Activated T-helper 1 cell treated with anti-CD3 and anti-CD28 coated beads, Interleukin-12 subunit alpha, Interleukin-12 subunit beta, Interleukin-2, Interleukin-4 antibody, amounts not matched to agents 30 ng/mL and 10 ng/mL and 1 ng/mL, durations not matched to agents 14 hours and 24 hours and 36 hours (primary cell): ENCODE results near the gene FXYD6. TPM values are rescaled to one million over a fixed set of nuclear protein-coding genes. Genes with fewer than 3 reads are reported as not detected.

Experiments
- DNase-seq: peaks from one replicate; pipeline ENCODE4 v3.0.0; 2021; ENCODE audit warnings: low spot score
- H3K27ac Mint-ChIP-seq: one replicate; pipeline ENCODE4 v1.8.0; 2021; ENCODE audit warnings: mild to moderate bottlenecking, mixed read lengths
- H3K27me3 Mint-ChIP-seq: one replicate; pipeline ENCODE4 v1.8.0; 2022; ENCODE audit warnings: mild to moderate bottlenecking, moderate library complexity, mixed read lengths; ENCODE audit not compliant: insufficient read depth
- H3K36me3 Mint-ChIP-seq: one replicate; pipeline ENCODE4 v1.8.0; 2021; ENCODE audit warnings: low read depth, mixed read lengths
- H3K4me1 Mint-ChIP-seq: one replicate; pipeline ENCODE4 v1.8.0; 2021; ENCODE audit warnings: low read depth, mixed read lengths
- H3K4me3 Mint-ChIP-seq: one replicate; pipeline ENCODE4 v1.8.0; 2021; ENCODE audit warnings: mild to moderate bottlenecking, moderate library complexity, mixed read lengths
- H3K9me3 Mint-ChIP-seq: one replicate; pipeline ENCODE4 v1.8.0; 2021; ENCODE audit warnings: mixed read lengths
- intact Hi-C: fragments of 100-400 bp; cut with micrococcal nuclease; formaldehyde crosslinking; loops from one replicate; pipeline ENCODE4 v1.15.1; 2024
- total RNA-seq: library from RNA; stranded (reverse); gene quantifications from 2 replicates; pipeline ENCODE4 v1.2.3, GENCODE V29; 2022

Gene FXYD6
- total RNA-seq, 1 donor from 2014 or later, result not detected

DNA sequence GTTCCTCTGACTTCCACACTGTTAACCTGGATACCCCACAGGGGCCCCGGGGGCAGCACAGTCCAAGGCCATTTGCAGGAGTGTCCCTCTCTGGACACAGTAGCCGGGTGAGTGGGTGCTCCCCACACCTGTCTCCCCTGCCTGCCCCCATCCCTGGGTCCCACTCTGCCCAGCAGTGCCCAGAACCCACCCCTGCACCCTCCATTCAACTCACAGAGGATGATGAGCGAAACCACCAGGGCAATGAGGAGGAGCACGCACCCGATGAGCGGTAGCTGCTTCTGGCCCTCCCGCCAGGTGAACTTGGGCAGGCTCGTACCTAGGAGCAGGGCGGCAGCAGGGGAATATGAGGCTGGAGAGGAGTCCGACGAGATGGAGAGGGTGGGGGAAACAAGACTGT is 40.5 kb upstream of the FXYD6 start:
- intact Hi-C loops, result no loop called here
- Mint-ChIP-seq H3K4me1 (peaks cover 11% of the 10 kb centered on the region), H3K9me3 (no peaks in the 10 kb centered on the region), H3K4me3 (no peak overlapping the region), H3K36me3 (no peaks in the 10 kb centered on the region), H3K27ac (no peak overlapping the region), H3K27me3 (peaks cover 16% of the 10 kb centered on the region)
- no peak for DNase-seq

DNA sequence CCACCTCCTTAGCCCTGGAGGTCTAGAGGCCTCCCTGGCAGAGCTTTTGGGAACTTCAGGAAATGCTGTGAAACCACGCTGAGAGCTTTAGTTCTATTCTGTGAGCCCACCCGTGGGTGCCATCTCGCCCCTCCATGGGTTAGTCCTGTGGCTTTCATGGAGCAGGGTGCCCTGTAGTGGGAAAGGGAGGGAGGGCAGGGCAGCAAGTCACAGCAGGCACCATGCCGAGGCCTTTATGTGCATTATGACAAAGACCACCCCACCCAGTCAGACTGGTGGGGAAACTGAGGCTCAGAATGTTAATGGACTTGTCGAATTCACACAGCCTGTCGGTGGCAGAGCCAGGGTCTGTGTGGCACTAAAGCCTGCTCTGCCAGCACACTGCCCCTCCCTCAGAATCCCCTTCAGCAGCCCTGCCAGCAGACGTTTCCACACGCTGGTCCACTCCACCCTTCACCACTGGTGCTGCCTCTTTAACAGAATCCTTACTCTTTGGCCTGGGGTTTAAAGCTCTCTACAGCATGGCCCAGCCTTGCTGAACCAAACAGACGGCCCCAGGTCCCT is 39.3 kb upstream of the FXYD6 start:
- Mint-ChIP-seq H3K27me3 (peaks cover 16% of the 10 kb centered on the region), H3K4me1 (peaks cover 11% of the 10 kb centered on the region), H3K27ac (no peak overlapping the region), H3K4me3 (no peak overlapping the region), H3K9me3 (no peaks in the 10 kb centered on the region), H3K36me3 (no peaks in the 10 kb centered on the region)
- DNase-seq, result no peak
- intact Hi-C loops, result no loop called here

DNA sequence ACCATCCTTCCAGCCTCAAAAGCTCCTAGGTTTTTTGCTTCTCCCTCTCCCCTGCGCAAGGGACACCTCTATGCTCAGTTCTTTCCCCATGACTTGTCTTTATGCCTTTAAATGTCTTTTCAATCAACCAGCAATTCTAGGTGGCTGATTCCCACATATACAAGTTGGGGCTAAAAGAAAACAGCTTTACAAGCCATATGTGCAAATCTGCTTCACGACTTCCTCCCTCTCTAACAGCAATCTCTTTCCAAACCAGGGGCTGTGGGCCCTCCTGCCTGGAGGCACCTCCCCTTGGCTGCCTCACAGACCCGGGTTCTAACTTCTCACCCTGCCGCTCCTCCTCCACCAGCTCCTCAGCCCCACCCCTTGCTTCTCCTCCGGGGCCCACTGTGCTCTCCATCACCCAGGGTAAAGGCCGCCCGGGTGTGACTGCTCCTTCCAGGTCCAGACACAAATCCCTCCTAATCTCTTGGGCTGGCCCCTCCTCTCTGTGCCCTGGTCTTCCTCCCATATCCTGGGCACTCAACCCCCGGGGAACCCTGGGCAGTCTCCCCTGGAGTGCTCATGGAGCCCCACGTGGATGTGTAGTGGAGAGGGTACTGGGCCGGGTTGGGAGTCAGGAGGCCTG is 38.6 kb upstream of the FXYD6 start:
- intact Hi-C loops, result no loop called here
- no peaks in the 10 kb centered on the region for H3K9me3 Mint-ChIP-seq
- H3K36me3 Mint-ChIP-seq, result no peaks in the 10 kb centered on the region
- peaks cover 16% of the 10 kb centered on the region for H3K27me3 Mint-ChIP-seq
- peaks cover 11% of the 10 kb centered on the region for H3K4me1 Mint-ChIP-seq
- no peak overlapping the region for H3K27ac Mint-ChIP-seq
- H3K4me3 Mint-ChIP-seq, result no peak overlapping the region
- no peak for DNase-seq

GRCh38 chr11:117914398-117914761 is 37.9 kb upstream of the FXYD6 start:
- no peaks in the 10 kb centered on the region for H3K9me3 Mint-ChIP-seq
- H3K27ac Mint-ChIP-seq, result no peak overlapping the region
- peaks cover 4% of the 10 kb centered on the region for H3K4me1 Mint-ChIP-seq
- no peak for DNase-seq
- H3K36me3 Mint-ChIP-seq, result no peaks in the 10 kb centered on the region
- peaks cover 16% of the 10 kb centered on the region for H3K27me3 Mint-ChIP-seq
- intact Hi-C loops, result no loop called here
- H3K4me3 Mint-ChIP-seq, result no peak overlapping the region

GRCh38 chr11:117913736-117914397 is 37.4 kb upstream of the FXYD6 start:
- Mint-ChIP-seq H3K9me3 (no peaks in the 10 kb centered on the region), H3K27me3 (peaks cover 16% of the 10 kb centered on the region), H3K4me3 (no peak overlapping the region), H3K4me1 (no peaks in the 10 kb centered on the region), H3K36me3 (no peaks in the 10 kb centered on the region), H3K27ac (no peak overlapping the region)
- intact Hi-C loops, result no loop called here
- no peak for DNase-seq

- Mint-ChIP-seq H3K4me3 (no peak overlapping the region), H3K9me3 (no peaks in the 10 kb centered on the region), H3K36me3 (no peaks in the 10 kb centered on the region), H3K27ac (peak overlapping the region; percentile 3), H3K4me1 (peaks cover 8% of the 10 kb centered on the region), H3K27me3 (peaks cover 16% of the 10 kb centered on the region)
- intact Hi-C loops, result no loop called here
- DNase-seq, result no peak
Measured at GRCh38 chr11:117912497-117912896, 36.0 kb upstream of the FXYD6 start.

DNA sequence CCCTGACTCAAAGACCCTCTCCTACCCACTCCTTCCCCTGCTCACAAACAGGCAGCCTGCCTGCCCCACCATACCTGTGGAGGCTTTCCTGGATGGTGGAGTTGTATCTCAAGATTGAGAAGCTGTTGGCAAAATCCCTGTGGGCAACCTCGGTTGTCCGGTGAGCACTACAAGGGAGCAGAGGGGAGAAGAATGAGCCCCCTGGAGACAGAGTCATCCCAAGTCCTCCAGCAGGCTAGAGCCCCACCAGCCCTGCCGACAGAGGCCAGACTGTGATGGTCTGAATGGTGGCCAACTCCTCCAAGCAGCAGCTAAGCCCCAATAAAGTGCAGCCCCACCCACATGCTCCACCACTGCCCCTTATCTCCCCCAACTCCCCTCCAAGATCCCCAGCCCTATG is 35.2 kb upstream of the FXYD6 start:
- no peak for DNase-seq
- Mint-ChIP-seq H3K4me1 (peaks cover 12% of the 10 kb centered on the region), H3K4me3 (no peak overlapping the region), H3K27ac (no peak overlapping the region), H3K27me3 (peaks cover 16% of the 10 kb centered on the region), H3K36me3 (no peaks in the 10 kb centered on the region), H3K9me3 (no peaks in the 10 kb centered on the region)
- intact Hi-C loops, result no loop called here

DNA sequence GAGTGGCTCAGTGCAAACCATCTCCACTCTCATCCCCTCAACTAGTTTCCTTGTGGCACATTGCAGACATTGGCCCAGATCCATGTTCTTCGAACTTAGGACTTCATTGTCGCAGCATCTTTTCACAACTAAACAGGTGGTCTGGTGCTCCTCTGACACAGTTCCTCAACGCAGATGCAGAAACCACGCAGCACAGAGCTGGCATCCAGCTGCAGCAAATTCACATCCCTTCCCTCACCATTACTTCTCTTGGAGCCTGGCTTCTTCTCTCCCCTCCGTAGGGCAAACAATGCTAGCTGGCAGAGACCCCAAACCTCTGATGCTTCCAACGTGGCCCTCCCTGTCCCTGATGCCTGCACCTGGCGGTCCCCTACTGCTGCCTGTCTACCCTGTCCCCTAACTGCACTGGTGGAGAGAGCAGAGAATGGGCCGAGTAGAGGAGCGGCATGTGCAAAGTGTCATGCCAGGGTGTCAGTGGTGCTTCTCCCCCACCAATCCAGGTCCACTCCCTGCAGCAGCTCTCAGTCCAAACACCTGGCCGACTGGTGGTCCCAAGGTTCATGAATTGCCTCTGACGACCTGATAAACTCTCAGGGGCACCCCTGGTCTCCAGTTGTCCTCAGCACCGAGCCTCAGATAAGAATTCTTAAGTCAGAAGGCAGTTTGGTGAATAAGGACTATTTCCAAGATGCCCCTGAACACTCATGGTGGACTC is 34.6 kb upstream of the FXYD6 start:
- Mint-ChIP-seq H3K27ac (no peak overlapping the region), H3K4me3 (no peak overlapping the region), H3K36me3 (no peaks in the 10 kb centered on the region), H3K4me1 (peaks cover 12% of the 10 kb centered on the region), H3K9me3 (no peaks in the 10 kb centered on the region), H3K27me3 (peaks cover 15% of the 10 kb centered on the region)
- DNase-seq, result no peak
- intact Hi-C loops, result no loop called here

GRCh38 chr11:117910525-117910924 is 34.1 kb upstream of the FXYD6 start:
- no peak overlapping the region for H3K27ac Mint-ChIP-seq
- no peaks in the 10 kb centered on the region for H3K9me3 Mint-ChIP-seq
- H3K36me3 Mint-ChIP-seq, result no peaks in the 10 kb centered on the region
- DNase-seq, result no peak
- intact Hi-C loops, result no loop called here
- peaks cover 14% of the 10 kb centered on the region for H3K27me3 Mint-ChIP-seq
- H3K4me1 Mint-ChIP-seq, result peaks cover 12% of the 10 kb centered on the region
- H3K4me3 Mint-ChIP-seq, result no peak overlapping the region

DNA sequence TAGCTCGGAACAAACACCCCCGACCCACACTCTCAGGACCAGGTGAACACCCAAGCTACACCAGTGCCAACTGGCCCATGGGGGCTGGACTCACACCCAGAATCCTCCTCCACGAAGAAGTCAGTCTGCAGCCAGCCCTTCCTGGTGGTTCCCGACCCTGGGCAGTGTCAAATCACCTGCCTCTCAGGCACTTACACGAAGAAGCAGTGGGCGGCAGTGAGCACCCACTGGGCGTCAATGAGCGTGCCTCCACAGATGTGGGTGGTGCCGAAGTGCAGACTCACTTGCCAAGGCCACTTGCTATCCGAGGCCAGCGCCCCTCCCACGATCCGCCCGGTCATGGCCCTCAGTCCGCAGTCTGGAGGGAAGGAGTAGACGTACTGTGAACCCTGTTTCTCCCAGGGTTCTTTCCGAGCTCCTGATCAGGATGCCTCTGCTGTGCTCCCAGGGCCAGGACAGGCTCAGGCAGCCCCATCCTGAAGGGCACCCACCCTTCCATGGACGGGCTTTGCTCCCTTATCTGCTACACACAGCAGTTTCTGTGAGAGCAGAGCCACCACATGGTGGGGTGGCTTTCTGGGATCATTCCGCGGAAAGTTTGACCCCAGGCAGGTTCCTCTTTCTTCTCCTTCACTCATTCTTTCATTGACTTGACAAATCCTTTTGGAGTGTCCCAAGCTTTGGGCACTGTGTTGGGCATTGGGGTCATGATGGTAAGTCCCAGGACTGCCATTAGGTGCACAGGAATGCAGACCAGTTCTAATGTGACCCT is 33.3 kb upstream of the FXYD6 start:
- Mint-ChIP-seq H3K9me3 (no peaks in the 10 kb centered on the region), H3K36me3 (no peaks in the 10 kb centered on the region), H3K4me3 (no peak overlapping the region), H3K27me3 (peaks cover 10% of the 10 kb centered on the region), H3K27ac (no peak overlapping the region), H3K4me1 (peaks cover 12% of the 10 kb centered on the region)
- no peak for DNase-seq
- intact Hi-C loops, result loop anchor here (5.0 kb wide), 1 partner anchor 582 kb away; the partner anchor contains the start of gene CEP164

- intact Hi-C loops, result loop anchor here (5.0 kb wide), 1 partner anchor 582 kb away; the partner anchor contains the start of gene CEP164
- Mint-ChIP-seq H3K27me3 (peaks cover 4% of the 10 kb centered on the region), H3K36me3 (no peaks in the 10 kb centered on the region), H3K9me3 (no peaks in the 10 kb centered on the region), H3K4me1 (peaks cover 12% of the 10 kb centered on the region), H3K4me3 (no peak overlapping the region), H3K27ac (no peak overlapping the region)
- DNase-seq, result no peak
Measured at GRCh38 chr11:117908959-117909610, 32.6 kb upstream of the FXYD6 start.
